GM12801 (cell line): ENCODE measurements around the gene ACVRL1.

Experiments
- CTCF ChIP-seq: IDR thresholded peaks from one replicate; pipeline ENCODE4 v1.5.1; 2011; ENCODE audit warnings: control low read depth; ENCODE audit not compliant: insufficient read length; ENCODE audit errors: extremely low read depth

The ACVRL1 gene

GRCh38 chr12:51959921-51960320 is 52.6 kb downstream of the ACVRL1 start:
- TF ChIP-seq CTCF = no peak

- TF ChIP-seq CTCF = no peak
Measured at GRCh38 chr12:51960488-51960887, 53.2 kb downstream of the ACVRL1 start.

- no peak for TF ChIP-seq CTCF
Measured at GRCh38 chr12:51960890-51961289, 53.6 kb downstream of the ACVRL1 start.

- TF ChIP-seq CTCF = no peak
Measured at GRCh38 chr12:51961834-51962233, 54.5 kb downstream of the ACVRL1 start.

DNA sequence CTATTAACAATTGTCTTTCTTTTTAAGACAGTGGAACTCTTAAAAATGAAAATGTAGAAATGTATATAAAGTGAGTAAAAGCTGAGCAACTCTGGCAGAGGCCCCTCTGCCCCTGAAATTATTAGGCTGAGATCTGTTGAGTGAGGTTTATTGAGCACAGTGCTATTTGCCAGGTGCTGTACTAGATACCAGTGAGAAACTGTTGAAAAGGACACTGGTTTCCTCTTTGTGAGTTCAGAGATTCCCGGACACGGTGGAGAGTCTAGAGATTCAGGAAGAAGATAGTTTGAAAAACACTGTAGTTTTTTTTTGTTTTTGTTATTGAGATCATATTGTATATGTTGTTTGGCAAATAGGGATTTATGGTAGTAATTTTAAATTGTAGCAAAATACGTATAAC is 55.4 kb downstream of the ACVRL1 start:
- TF ChIP-seq CTCF = no peak

DNA sequence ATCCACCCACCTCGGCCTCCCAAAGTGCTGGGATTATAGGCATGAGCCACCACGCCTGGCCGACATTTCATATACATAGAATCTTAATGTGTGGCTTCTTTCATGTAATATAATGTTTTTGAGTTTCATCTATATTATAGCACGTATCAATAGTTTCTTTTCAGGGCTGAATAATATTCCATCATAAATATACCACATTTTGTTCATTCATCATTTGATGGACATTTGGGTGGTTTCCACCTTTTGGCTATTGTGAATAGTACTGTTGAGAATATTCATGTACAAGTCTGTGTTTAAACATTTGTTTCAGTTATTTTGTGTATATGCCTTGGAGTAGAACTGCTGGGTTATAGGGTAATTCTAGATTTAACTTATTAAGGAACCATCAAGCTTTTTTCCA is 56.2 kb downstream of the ACVRL1 start:
- TF ChIP-seq CTCF = no peak

DNA sequence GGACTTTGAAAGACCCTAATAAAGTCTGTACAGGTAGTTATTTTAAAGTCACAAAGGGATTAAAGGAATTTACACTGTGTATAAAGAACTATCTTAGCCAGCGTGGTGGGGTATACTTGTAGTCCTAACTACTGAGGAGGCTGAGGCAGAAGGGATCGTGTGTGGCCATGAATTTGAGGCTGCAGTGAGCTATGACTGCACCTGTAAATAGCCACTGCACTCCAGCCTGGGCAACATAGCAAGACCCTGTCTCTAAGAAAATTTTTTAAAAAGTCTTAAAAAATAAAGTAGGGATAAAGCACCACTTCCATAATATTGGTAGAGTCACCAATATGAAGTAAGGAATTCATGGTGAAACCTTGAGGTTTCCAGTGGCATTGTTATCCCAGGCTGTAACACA is 62.3 kb downstream of the ACVRL1 start:
- no peak for TF ChIP-seq CTCF

GRCh38 chr12:51970904-51971646 is 63.8 kb downstream of the ACVRL1 start:
- no peak for TF ChIP-seq CTCF
